NB4 (cell line): ENCODE data around the gene PGBD5.

ENCODE experiments used
- DNase-seq: peaks from one replicate; pipeline ENCODE4 v3.0.0; 2010; ENCODE audit warnings: low read depth
- H3K4me3 ChIP-seq: one replicate; pipeline ENCODE4 v1.5.1; 2011; ENCODE audit warnings: mild to moderate bottlenecking, low read depth, low read length, moderate library complexity
- MYC ChIP-seq: IDR thresholded peaks from 2 replicates; pipeline ENCODE4 v1.6.1; 2011; ENCODE audit warnings: low read depth, low read length
- POLR2A ChIP-seq: IDR thresholded peaks from 2 replicates; pipeline ENCODE4 v1.6.1; 2011; ENCODE audit warnings: mild to moderate bottlenecking; ENCODE audit not compliant: insufficient read length; ENCODE audit errors: extremely low read depth
- TF ChIP-seq, protein P1 (sequence below): IDR thresholded peaks from 2 replicates; pipeline ENCODE4 v1.6.1; 2011; ENCODE audit warnings: low read depth, low read length
- TF ChIP-seq, protein P2 (sequence below): IDR thresholded peaks from one replicate; pipeline ENCODE4 v1.5.1; 2012; ENCODE audit warnings: low read depth, low read length

The PGBD5 gene

DNA sequence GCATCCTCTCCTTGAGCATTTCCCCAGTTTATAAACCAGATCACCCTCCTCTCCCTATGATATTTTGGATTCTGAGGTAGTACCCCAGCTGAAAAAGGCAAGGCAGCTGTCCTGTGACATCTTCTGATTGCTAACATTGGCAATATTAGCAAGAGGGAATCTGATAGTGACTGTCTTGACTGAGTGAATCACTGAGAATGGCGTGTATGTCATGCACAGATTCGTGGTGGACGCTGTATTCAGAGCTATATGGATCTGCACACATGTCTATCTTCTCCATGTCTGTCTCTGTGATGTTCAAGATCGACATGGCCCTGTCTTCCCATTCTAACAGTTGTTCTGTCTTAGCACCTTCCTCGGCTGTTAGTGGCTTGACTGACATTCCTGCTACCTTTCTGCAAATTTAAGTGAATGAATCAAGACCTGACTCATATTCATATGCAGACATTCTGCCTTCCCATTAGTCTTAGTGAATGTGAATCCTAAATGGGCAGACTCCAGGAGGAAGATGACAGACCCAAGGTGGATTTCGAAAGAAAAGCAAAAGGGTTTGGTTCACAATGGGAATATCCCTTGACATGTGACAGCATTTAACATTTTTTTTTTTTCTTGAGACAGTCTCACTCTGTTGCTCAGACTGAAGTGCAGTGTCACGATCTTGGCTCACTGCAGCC, 97.7 kb downstream of the PGBD5 start:
- no peak for DNase-seq
- TF ChIP-seq, protein P1, sequence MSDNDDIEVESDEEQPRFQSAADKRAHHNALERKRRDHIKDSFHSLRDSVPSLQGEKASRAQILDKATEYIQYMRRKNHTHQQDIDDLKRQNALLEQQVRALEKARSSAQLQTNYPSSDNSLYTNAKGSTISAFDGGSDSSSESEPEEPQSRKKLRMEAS: no peak
- no peak for TF ChIP-seq MYC
- no peak for TF ChIP-seq POLR2A
- TF ChIP-seq, protein P2, sequence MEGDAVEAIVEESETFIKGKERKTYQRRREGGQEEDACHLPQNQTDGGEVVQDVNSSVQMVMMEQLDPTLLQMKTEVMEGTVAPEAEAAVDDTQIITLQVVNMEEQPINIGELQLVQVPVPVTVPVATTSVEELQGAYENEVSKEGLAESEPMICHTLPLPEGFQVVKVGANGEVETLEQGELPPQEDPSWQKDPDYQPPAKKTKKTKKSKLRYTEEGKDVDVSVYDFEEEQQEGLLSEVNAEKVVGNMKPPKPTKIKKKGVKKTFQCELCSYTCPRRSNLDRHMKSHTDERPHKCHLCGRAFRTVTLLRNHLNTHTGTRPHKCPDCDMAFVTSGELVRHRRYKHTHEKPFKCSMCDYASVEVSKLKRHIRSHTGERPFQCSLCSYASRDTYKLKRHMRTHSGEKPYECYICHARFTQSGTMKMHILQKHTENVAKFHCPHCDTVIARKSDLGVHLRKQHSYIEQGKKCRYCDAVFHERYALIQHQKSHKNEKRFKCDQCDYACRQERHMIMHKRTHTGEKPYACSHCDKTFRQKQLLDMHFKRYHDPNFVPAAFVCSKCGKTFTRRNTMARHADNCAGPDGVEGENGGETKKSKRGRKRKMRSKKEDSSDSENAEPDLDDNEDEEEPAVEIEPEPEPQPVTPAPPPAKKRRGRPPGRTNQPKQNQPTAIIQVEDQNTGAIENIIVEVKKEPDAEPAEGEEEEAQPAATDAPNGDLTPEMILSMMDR: no peak

DNA sequence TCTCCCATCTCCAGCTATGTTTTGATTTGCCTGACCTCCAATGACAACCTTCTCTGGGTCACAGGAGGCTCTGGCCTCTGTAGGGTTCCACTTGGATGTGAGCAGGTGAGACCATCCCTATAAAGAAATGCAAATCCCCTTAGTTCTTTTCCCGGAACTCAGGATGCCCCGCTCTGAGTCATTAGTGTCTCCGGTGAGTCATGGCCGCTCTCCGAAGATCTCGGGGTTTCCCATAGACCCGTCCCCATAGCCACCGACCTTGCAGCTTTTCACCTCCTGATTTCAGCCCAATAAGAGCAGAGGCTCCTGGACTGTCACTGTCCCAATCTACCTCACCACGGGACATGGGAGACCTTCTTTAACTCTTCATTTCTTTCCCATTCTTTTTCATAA, 98.2 kb downstream of the PGBD5 start:
- no peak for DNase-seq
- TF ChIP-seq, protein P1: no peak
- TF ChIP-seq, protein P2: no peak
- no peak for TF ChIP-seq POLR2A
- no peak overlapping the region for H3K4me3 ChIP-seq

More for the DNA sequence above, 97.7 kb downstream of the PGBD5 start:
- H3K4me3 ChIP-seq: no peak overlapping the region

DNA sequence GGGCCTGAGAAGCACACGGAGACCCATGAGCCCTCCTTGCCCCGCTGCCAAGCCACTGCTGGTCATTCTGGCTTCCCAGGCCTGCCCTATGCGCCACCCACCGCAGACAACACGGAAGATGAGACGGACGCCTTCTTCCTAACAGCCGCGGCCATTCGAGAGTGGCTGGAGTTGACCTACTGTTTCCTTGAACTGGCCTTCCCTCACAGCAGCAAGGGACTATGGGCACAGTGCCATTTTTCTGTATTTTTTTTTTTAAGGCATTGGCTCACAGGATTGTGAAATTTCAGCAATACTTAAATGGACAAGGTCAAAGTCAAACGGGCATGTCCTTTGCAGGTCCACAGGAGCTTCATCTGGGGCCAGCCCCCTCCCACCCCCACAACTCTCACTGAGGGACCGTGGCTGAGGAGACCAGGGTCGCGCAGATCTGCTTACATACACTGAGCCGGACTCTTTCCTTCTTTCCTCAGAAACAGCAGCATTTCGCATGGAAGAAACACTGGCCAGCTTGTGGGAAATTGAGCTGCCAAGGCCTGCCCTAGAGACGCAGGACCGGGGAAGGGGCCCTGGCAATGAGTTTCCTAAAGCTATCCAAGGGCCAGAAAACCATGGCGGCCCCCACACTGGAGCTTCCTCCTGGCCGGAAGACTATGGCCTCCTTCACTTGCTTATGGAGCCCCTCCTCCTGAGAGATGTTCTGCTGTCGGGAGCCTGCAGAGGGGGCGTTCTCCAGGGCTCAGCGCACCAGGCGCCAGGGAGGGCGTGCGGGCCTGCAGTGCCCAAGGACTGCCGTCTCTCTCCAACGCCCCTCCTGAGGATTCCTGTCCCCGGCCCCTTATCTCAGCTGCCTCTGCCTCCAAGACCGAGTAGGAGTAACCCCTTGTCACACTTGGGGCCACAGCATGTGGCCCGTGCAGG, 98.9 kb downstream of the PGBD5 start:
- no peak for DNase-seq
- no peak overlapping the region for H3K4me3 ChIP-seq
- TF ChIP-seq, protein P2: no peak
- TF ChIP-seq MYC: no peak
- TF ChIP-seq POLR2A: no peak
- TF ChIP-seq, protein P1: no peak

DNA sequence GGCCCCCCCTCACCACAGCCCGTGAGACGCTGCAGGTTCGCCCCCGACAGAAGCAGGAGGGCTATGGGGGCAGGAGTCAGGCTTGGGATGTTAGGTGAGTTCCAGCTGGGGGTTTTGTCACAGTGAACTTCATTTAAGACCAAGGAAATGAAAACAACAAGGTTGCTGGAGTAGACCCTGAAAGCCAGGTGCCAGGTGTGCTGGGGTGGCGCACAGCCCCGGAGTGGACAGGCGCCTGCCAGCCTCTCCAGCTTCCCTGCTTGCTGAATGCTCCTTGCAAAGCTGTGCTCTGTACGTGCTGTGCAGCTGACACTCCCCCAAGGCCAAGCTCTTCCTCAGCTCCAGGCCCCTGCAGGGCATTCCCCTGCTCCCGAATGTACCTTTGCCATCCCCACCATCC, 102.4 kb downstream of the PGBD5 start:
- no peak overlapping the region for H3K4me3 ChIP-seq
- TF ChIP-seq, protein P2: no peak
- TF ChIP-seq MYC (no peak), POLR2A (no peak)
- TF ChIP-seq, protein P1: no peak
- no peak for DNase-seq

DNA sequence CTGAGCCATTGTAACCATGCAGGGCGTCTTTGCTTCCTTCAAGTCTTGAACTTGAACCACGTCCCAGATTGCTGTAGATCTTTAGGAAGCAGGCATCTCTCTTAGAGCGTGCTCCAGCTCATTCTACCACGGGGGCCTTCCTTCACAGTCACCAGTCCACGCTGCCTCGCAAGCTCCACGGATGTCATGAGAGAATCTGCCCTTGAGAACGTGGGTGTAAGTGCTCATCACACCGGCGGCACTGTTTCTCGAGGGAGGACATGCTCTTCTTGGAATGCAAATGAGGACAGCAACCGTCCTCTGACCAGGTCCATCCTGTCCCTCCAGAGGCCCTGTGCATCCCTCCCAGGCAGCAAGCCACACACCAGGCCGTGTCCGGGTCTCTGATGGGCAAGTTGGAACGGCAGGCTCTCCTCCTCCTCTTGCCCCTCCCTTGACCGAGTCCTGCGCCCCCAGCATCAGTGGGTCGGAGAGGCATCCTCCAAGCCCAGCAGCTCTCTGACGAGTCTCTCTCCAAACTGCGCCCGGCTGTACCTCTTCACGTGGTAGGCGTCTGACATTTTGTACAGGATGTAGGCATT, 103.1 kb downstream of the PGBD5 start:
- TF ChIP-seq, protein P2: no peak
- DNase-seq: no peak
- H3K4me3 ChIP-seq: no peak overlapping the region
